Testis (tissue), 2 donors: Measurements from ENCODE around the gene ELMOD3.
"Not testable (repeated sequence)": the region's sequence is repeated elsewhere in the genome, so short reads cannot be mapped to it uniquely, and the experiment has no call there.

ENCODE experiments used
- POLR2A ChIP-seq: fragments of 450-650 bp; IDR thresholded peaks from one replicate; pipeline ENCODE4 v1.6.1; 2017; ENCODE audit warnings: antibody characterized with exemption, mild to moderate bottlenecking, moderate library complexity
- TF ChIP-seq, protein P1 (sequence below), 3 experiments: fragments of 450-650 bp in 2 of 3; fragments of 200-600 bp in 1 of 3; sonication (generic) in 1 of 3; IDR thresholded peaks; one replicate each; pipeline ENCODE4 v1.5.1; 2016 to 2019; ENCODE audit warnings: antibody characterized with exemption in 3 of 3, mild to moderate bottlenecking in 2 of 3, moderate library complexity in 1 of 3

DNA sequence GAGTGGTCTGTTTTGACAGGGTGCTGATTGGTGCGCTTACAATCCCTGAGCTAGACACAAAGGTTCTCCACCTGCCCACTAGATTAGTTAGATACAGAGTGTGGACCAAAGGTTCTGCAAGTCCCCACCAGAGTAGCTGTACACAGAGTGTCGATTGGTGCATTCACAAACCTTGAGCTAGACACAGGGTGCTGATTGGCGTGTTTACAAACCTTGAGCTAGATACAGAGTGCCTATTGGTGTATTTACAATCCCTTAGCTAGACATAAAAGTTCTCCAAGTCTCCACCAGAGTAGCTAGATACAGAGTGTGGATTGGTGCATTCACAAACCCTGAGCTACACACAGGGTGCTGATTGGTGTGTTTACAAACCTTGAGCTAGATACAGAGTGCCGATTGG, 20.7 kb upstream of the ELMOD3 start:
- TF ChIP-seq, protein P1, sequence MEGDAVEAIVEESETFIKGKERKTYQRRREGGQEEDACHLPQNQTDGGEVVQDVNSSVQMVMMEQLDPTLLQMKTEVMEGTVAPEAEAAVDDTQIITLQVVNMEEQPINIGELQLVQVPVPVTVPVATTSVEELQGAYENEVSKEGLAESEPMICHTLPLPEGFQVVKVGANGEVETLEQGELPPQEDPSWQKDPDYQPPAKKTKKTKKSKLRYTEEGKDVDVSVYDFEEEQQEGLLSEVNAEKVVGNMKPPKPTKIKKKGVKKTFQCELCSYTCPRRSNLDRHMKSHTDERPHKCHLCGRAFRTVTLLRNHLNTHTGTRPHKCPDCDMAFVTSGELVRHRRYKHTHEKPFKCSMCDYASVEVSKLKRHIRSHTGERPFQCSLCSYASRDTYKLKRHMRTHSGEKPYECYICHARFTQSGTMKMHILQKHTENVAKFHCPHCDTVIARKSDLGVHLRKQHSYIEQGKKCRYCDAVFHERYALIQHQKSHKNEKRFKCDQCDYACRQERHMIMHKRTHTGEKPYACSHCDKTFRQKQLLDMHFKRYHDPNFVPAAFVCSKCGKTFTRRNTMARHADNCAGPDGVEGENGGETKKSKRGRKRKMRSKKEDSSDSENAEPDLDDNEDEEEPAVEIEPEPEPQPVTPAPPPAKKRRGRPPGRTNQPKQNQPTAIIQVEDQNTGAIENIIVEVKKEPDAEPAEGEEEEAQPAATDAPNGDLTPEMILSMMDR (IDR thresholded peaks at IDR 0.05): not testable (repeated sequence)
- not testable (repeated sequence) for TF ChIP-seq POLR2A
